Stimulated activated CD8-positive, alpha-beta memory T cell treated with anti-CD3 and anti-CD28 coated beads, Interleukin-7, amount 100 ng/mL, for 48 hours (primary cell): ENCODE measurements around the gene ANKRD40.
"Not testable (repeated sequence)": the region's sequence is repeated elsewhere in the genome, so short reads cannot be mapped to it uniquely, and the experiment has no call there.

Source experiments
- DNase-seq, 2 donors: peaks; one replicate each; pipeline ENCODE4 v3.0.0-alpha.2; 2020; ENCODE audit warnings: low read depth in 1 of 2; ENCODE audit errors: extremely low read depth in 1 of 2

ANKRD40 gene

DNA sequence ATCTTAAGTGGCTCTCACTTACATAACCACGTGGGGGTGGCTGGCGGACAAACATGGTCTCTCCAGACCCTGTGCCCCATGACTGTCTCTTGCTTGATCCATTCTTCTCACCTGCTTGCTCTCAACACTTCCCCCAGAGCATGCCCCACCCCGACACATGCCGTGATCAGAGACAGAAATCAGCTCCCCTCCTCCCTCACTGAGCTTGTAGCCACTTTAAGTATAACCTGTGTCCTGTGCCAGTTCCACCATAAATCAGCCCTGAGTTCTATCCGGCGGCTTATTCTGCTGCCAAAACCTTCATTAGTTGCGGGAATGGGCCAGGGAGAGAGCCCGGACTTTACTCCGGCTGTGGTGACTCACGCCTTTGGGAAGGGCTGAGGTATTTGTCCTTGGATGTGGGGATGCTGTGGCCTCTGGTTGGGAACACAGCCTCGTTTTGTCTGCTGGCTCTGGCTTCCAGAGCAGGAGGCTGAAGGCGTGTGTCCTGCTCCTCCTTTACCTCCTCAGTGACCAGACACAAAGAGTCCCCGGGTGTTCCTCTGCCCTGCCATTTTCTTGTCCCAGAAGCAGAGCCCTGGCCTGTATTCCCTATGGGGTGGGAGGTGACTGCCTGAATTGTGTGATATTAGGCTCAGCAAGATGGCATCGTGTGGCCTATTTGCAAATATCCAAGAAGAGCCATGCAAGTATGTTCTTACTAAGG lies 21.1 kb downstream of the ANKRD40 start:
- DNase-seq = no peak

DNA sequence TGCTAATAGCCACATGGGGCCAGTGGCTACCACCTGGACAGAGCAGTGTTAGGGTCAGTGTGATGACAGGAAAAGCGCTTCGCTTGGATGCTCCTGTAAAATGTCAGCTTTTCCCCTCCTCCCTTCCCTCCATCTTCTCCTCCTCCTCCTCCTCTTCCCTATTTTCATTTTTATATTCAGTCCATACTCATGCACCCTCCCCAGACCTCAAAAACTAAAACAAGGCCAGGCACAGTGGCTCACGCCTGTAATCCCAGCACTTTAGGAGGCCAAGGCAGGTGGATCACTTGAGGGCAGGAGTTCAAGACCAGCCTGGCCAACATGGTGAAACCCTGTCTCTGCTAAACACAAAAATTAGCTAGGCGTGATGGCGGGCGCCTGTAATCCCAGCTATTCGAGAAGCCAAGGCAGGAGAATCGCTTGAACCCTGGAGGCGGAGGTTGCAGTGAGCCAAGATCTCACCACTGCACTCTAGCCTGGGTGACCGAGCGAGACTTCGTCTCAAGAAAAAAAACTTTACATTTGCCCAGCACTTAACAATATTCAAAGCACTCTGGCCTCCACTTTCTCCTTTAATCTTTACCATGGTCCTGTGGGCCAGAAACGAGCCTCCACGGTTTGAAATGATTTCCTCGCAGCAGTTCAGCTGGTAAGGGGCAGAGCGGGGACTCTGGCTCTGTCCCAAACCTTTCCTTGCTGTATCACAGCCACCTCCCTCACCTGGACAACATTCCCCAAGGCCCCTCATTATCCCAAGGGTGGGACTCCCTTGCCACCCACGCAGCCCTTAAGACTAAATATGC lies 21.8 kb downstream of the ANKRD40 start:
- DNase-seq = no peak

DNA sequence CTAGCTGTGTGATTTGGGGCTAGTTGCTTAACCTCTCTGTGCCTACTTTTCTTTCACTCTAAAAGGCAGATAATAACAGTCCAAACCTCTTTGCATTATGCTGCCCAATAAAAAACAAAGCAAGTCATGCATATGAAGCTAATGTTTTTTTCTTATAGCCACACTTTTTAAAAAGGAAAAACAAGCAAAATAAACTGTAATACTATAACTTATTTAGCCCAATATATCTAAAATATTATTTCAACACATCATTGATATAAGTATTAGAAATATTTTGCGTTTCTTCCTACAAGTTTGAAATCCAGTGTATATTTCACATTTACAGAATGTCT lies 22.4 kb downstream of the ANKRD40 start:
- DNase-seq = no peak

DNA sequence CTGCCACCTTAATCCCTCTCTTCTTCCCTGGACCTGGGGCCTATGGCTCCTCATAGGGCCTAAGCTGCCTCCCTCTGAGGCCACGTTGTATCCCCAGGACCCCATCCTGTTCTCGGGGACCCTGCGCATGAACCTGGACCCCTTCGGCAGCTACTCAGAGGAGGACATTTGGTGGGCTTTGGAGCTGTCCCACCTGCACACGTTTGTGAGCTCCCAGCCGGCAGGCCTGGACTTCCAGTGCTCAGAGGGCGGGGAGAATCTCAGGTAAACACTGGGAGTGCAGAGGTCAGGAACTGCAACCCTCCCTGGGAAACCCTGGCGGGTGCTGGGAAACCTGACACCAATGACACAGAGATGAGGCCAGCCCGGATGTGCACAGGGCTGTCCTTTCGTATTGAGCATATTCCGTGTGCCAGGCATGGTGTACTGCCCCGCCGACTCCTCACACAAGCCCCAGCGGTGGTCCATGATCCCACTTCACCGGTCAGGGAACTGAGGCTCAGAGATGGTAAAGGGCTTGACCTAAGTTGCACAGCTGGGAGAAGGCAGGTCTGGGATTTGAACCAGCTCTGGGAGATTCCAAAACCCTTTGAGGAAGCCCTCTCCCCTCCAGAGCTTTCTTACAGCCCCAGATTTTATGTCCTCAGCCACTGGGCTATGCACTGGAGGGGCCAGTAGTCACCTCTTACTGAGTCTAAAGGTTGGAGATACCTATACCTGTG lies 22.9 kb downstream of the ANKRD40 start:
- DNase-seq = no peak

DNA sequence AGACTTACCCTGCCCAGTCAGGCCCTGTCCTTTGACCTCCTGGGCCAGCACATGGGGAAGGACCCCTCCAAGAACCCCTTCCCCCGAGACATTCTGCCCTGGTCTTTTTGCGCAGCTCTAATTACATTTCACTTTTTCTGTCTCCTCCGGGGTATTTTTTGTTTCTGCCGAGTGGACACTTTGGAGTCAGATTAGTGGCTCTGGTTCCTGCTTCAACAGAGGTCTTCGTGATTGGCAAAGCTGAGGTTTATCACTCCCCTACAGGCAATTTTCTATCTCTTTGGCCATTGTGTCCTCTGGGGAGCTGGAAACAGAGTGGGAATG lies 23.5 kb downstream of the ANKRD40 start:
- DNase-seq = no peak

DNA sequence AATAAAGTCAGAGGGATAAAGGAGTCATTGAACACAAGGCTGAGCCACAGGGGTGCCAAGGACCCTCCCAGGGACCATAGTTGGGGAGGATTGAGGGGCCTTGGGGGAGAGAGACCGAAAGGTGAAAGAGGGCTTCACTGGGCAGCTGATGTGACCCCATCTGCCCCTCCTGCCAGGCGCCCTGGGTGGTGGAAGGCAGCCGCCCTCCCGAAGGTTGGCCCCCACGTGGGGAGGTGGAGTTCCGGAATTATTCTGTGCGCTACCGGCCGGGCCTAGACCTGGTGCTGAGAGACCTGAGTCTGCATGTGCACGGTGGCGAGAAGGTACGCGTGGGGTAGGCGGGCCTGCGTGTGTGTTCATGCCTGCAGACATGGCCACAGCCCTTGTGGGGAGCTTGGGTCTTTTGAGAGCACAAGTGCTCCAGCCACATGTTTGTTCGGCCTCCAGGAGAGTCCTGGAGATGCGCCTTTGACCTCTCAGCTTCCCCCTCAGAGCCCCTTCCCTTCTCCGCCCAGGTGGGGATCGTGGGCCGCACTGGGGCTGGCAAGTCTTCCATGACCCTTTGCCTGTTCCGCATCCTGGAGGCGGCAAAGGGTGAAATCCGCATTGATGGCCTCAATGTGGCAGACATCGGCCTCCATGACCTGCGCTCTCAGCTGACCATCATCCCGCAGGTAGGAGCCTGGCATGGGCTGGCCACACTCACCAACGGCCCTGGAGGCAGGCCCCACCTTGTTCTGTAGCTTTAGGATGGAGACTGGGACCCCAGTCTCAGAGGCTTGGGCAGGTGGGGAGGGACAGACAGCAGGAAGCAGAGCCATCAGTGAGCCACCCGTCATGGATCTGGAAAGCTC lies 24.1 kb downstream of the ANKRD40 start:
- DNase-seq = no peak

DNA sequence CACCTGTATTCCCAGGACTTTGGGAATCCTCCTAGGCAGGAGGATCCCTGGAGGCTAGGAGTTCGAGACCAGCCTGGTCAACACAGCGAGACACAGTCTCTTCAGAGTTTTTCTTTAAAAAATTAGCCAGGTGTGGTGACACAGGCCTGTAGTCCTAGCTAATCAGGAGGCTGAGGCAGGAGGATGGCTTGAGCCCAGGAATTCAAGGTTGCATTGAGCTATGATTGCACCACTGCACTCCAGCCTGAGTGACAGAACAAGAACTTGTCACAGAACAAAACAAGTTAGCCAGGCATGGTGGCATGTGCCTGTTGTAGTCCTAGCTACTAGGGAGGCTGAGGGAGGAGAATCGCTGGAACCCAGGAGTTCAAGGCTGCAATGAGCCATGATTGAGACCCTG lies 24.8 kb downstream of the ANKRD40 start:
- no peak for DNase-seq

DNA sequence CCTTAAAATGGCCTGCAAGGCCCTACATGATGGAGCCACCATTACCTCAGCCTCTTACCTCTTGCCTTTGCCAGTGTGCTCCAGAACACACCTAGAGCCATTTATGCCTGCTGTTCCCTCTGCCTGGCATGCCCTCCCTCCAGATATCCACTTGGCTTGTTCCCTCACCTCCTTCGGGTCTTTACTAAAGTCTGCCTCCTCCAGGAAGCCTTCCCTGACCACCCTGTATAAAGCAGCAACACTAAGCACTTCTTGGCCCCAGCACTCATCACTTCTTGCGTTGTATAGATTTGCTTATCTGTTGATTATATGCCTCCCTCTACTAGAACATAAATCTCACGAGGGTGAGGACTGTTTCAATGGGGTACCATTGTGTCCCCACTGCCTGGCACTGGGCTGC lies 25.3 kb downstream of the ANKRD40 start:
- no peak for DNase-seq

DNA sequence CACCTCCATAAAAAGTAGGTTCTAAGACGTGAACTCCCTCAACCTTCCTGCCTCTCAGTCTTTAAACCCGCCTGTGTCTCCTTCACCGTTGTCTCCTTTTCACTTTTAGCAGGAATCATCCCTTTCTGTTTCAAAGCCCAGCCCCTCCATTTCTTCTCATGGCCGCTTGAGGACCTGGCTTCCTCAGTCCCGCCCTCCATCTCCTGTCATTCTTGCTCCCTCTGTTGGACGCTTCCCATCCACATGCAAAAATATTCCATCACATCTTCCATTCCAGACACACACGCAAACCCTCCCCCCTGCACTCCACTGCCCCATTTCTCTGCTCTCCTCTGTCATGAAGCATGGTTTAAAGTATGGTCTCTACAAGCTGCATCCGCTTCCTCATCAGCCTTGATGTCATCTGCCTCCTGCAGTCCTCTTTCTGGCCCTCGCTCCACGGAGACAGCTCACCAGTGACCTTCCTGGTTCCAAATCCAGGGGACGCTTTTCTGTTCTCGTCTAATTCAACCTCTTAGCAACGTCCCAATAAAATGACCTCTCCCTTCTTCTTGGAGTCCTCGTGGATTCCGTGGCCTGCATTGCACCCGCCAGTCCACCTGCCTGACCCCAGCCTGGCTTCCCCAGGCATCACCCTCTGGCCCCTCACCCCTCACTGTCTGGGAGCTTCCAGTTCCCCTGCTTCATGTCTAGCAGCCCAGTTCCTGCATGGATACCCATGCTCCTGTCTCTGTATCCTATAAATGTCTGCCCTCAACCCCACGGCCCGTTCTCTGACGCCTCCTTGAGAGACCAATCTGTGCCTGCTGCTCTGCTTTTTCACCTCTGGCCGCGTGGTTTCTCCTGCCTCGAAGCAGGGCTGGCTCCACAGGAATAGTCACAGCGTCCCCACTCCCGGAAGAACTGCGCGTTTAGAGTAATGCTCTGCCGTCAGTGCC lies 26.2 kb downstream of the ANKRD40 start:
- no peak for DNase-seq

DNA sequence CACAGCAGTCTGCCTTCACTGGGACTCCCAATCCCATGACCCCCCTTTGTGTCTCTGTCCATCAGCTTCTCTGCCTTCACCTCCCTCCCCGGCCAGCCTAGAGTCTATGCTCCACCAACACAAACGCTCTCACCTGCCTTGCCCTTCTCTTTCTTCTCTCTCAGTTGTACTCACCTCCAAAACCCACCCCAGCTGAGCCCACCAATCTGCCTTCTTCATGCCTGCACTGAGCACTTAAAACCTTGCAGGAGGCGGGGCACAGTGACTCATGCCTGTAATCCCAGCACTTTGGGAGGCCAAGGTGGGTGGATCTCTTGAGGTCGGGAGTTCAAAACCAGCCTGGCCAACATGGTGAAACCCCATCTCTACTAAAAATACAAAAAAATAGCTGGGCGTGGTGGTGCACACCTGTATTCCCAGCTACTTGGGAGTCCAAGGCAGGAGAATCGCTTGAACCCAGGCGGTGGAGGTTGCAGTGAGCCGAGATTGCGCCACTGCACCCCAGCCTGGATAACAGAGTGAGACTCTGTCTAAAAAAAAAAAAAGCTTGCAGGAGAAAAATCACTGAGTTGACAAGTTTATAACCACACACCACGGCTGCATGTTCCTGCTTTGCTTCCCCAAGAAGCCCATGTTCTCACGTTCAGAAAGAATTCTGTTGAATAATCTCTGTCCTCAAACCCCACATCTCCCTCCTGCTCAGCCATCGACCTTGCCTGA lies 27.0 kb downstream of the ANKRD40 start:
- not testable (repeated sequence) for DNase-seq

DNA sequence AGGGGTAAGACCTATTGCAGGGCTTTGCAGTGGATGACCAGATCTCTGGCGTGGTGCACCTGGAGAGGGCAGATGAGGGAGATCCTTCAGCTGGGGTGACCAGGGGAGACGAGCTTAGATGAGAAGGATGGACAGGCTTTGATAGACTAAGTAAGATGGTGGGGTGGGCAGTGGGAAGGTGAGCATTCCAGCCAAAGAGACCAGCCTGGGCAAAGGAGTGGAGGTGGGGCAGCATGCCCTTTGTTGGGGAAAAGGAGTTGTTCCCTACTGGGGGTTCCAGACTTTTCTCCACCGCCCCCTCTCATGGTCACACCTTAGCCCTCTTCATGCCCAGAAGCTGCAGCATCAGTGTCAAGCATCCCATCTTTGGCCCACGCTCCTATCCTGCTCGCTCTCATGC lies 27.6 kb downstream of the ANKRD40 start:
- DNase-seq = no peak

DNA sequence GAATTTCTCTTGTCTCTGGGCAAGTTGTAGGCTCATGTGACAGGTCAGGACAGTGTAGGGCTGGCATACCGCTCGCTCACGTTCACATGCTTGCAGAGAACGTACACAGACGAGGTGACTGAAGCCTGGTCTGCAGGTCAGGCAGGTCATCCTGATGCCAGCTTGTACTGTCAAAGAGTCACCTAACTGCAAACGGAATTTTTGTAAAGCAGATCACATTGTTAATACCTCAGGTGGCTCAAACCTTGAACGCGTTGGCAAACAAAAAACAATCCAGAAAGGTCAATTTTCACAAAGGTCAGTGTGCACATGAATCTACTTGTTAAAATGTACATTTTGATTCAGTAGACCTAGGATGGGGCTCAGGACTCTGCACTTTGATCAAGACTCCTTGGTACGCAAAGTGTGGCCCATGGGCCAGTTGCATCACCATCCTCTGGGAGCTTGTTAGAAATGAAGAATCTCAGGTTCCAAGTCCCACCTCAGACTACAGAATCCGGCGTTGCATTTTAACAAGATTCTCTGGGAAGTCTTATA lies 28.6 kb downstream of the ANKRD40 start:
- DNase-seq = no peak

DNA sequence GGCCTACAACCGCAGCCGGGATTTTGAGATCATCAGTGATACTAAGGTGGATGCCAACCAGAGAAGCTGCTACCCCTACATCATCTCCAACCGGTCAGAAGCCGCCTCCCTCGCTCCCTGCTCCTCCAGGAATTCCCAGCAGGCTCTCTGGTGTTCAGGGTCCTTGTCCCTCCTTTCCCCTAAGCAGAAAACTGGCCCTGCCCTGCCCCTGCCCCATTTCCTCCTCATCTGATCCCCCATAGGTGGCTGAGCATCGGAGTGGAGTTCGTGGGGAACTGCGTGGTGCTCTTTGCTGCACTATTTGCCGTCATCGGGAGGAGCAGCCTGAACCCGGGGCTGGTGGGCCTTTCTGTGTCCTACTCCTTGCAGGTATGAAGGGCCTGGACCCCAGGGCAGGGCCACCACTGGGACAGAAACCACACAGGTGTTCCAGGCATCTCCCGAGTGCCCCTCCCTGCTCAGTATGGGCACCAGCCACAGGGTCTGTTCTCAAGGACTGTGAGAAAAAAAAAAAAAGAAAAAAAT lies 29.8 kb downstream of the ANKRD40 start:
- DNase-seq = no peak

DNA sequence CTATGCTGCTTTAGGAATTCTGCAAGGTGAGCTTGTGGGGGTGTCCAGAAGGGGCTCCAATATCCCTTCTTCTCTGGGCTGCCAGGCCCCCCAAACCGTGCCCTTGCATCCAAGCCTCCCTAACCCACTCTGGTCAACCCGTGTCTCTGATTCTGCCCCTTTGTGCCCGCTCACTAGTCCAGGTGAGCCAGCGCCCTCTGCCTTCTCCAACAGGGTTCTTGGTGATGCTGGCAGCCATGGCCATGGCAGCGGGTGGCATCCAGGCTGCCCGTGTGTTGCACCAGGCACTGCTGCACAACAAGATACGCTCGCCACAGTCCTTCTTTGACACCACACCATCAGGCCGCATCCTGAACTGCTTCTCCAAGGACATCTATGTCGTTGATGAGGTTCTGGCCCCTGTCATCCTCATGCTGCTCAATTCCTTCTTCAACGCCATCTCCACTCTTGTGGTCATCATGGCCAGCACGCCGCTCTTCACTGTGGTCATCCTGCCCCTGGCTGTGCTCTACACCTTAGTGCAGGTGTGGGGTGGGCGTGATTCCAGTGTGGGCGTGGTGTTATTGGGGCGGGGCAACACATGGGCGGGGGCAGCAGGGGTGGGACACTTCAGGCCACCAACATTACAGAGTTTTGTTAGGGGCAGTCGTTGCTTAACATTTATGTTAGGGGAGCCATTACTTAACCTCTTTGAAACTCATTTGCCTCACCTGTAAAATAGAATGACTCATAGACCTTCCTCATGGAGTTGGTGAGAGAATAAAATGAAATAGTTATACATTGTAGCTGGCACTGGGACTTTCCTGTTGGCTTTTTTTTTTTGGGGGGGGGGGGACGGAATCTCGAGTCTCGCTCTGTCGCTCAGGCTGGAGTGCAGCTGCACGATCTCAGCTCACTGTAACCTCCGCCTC lies 31.4 kb downstream of the ANKRD40 start:
- DNase-seq = no peak

DNA sequence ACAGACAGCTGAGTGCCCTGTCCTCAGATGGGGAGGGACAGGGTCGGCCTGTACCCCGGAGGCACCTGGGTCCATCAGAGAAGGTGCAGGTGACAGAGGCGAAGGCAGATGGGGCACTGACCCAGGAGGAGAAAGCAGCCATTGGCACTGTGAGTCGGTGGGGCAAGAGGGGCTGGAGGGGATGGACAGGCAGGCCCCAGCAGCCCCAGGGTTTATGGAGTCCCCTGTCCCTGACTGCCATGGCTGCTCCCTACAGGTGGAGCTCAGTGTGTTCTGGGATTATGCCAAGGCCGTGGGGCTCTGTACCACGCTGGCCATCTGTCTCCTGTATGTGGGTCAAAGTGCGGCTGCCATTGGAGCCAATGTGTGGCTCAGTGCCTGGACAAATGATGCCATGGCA lies 32.1 kb downstream of the ANKRD40 start:
- no peak for DNase-seq

DNA sequence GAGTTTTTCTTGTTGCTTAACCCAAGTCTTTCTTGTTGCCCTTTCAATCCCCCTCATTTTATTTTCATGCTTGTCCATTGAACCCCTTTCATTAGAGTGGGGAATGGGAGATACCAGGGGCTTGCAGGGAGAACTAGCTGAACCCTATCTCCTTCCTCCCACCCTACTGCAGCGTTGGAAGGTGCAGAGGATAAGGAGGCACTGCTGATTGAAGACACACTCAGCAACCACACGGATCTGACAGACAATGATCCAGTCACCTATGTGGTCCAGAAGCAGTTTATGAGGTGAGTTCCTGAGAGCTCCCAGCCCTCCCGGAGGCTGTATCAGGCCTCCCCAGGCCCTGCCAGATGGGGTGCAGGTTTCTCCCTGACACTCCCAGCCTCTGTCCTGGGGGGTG lies 32.5 kb downstream of the ANKRD40 start:
- no peak for DNase-seq

DNA sequence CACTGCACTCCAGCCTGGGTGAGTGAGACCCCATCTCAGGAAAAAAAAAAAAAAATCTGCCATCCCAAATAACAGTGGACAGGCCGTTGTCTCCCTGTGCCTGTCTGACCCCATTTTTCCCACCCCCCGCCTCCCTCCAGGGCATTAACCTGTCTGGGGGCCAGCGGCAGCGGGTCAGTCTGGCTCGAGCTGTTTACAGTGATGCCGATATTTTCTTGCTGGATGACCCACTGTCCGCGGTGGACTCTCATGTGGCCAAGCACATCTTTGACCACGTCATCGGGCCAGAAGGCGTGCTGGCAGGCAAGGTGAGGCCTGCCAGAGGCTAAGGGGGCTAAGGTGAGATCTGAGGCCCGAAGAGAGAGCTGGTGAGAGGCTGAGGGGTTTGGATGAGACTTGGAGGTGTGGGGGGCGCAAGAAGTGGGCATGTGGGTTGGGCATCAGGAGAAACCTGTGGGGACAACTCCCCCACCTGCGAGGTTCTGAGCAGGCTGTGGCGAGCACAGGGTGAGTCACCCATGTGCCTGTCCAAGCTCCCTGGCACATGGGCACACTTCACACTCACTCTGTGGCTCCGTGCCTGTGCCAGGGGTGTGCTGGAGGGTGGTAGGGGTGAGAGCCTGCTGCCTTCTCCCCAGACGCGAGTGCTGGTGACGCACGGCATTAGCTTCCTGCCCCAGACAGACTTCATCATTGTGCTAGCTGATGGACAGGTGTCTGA lies 34.7 kb downstream of the ANKRD40 start:
- no peak for DNase-seq
